H9 (cell line): ENCODE data around the gene KRT40. TPM values are rescaled to one million over a fixed set of nuclear protein-coding genes. Genes with fewer than 3 reads are reported as not detected.

Experiments
- DNase-seq: peaks from one replicate; pipeline ENCODE4 v3.0.0-alpha.2; 2017
- H2AFZ ChIP-seq: one replicate; pipeline ENCODE4 v1.6.1; 2013; ENCODE audit warnings: mild to moderate bottlenecking, low read length, control low read depth, moderate library complexity
- H2AK5ac ChIP-seq: 2 replicates; pipeline ENCODE4 v1.6.1; 2013; ENCODE audit warnings: low read length, control low read depth, mixed read lengths; ENCODE audit not compliant: insufficient read length
- H2BK120ac ChIP-seq: one replicate; pipeline ENCODE4 v1.6.1; 2013; ENCODE audit warnings: low read depth, mild to moderate bottlenecking, low read length, control low read depth, inconsistent platforms; ENCODE audit not compliant: poor library complexity, severe bottlenecking
- H2BK12ac ChIP-seq: 2 replicates; pipeline ENCODE4 v1.6.1; 2013; ENCODE audit warnings: low read length, control low read depth, mixed read lengths, low read depth; ENCODE audit not compliant: insufficient read length
- H2BK15ac ChIP-seq: 2 replicates; pipeline ENCODE4 v1.6.1; 2013; ENCODE audit warnings: low read depth, low read length, control low read depth
- H2BK20ac ChIP-seq: one replicate; pipeline ENCODE4 v1.6.1; 2013; ENCODE audit warnings: low read depth, mild to moderate bottlenecking, low read length, control low read depth, inconsistent platforms; ENCODE audit not compliant: poor library complexity, severe bottlenecking
- H2BK5ac ChIP-seq: 2 replicates; pipeline ENCODE4 v1.6.1; 2013; ENCODE audit warnings: low read length, control low read depth, mixed read lengths; ENCODE audit not compliant: insufficient read length
- H3K14ac ChIP-seq: 2 replicates; pipeline ENCODE4 v1.6.1; 2013; ENCODE audit warnings: low read length, control low read depth; ENCODE audit not compliant: insufficient read depth
- H3K18ac ChIP-seq: 2 replicates; pipeline ENCODE4 v1.6.1; 2013; ENCODE audit warnings: low read depth, mild to moderate bottlenecking, mixed read lengths, low read length, control low read depth; ENCODE audit not compliant: insufficient read length
- H3K23ac ChIP-seq: 2 replicates; pipeline ENCODE4 v1.6.1; 2013; ENCODE audit warnings: low read length, control low read depth, mixed read lengths, low read depth; ENCODE audit not compliant: insufficient read length
- H3K23me2 ChIP-seq: 2 replicates; pipeline ENCODE4 v1.6.1; 2013; ENCODE audit warnings: low read depth, mild to moderate bottlenecking, mixed read lengths, low read length, control low read depth; ENCODE audit not compliant: insufficient read length, poor library complexity, severe bottlenecking
- H3K27ac ChIP-seq: 2 replicates; pipeline ENCODE4 v1.5.1; 2013; ENCODE audit warnings: low read length, control low read depth, mixed read lengths, low read depth; ENCODE audit not compliant: insufficient read length
- H3K27me3 ChIP-seq: 2 replicates; pipeline ENCODE4 v1.6.1; 2013; ENCODE audit warnings: low read length, control low read depth, inconsistent platforms; ENCODE audit not compliant: insufficient read depth
- H3K4ac ChIP-seq: 2 replicates; pipeline ENCODE4 v1.6.1; 2013; ENCODE audit warnings: low read depth, mild to moderate bottlenecking, control low read depth, inconsistent platforms, low read length, moderate library complexity
- H3K4me1 ChIP-seq: 2 replicates; pipeline ENCODE4 v1.6.1; 2013; ENCODE audit warnings: low read length, control low read depth, inconsistent platforms; ENCODE audit not compliant: insufficient read depth
- H3K4me2 ChIP-seq: 2 replicates; pipeline ENCODE4 v1.6.1; 2013; ENCODE audit warnings: low read length, control low read depth, mixed read lengths; ENCODE audit not compliant: insufficient read length, insufficient read depth
- H3K56ac ChIP-seq: 2 replicates; pipeline ENCODE4 v1.6.1; 2013; ENCODE audit warnings: low read depth, mild to moderate bottlenecking, mixed read lengths, low read length, control low read depth; ENCODE audit not compliant: insufficient read length
- H3K79me1 ChIP-seq: 2 replicates; pipeline ENCODE4 v1.6.1; 2013; ENCODE audit warnings: low read depth, mild to moderate bottlenecking, moderate library complexity, low read length, control low read depth, inconsistent platforms; ENCODE audit not compliant: insufficient read depth, poor library complexity, severe bottlenecking
- H3K79me2 ChIP-seq: 2 replicates; pipeline ENCODE4 v1.6.1; 2013; ENCODE audit warnings: low read length, control low read depth, inconsistent platforms; ENCODE audit not compliant: insufficient read depth
- H3K9ac ChIP-seq: 2 replicates; pipeline ENCODE4 v1.6.1; 2013; ENCODE audit warnings: low read length, control low read depth, mixed read lengths; ENCODE audit not compliant: insufficient read length; ENCODE audit errors: extremely low read depth
- H3K9me3 ChIP-seq: one replicate; pipeline ENCODE4 v1.6.1; 2013; ENCODE audit warnings: low read depth, low read length, inconsistent platforms; ENCODE audit not compliant: control insufficient read depth
- H3T11ph ChIP-seq: one replicate; pipeline ENCODE4 v1.6.1; 2013; ENCODE audit warnings: mild to moderate bottlenecking, low read length, control low read depth, inconsistent platforms
- H4K20me1 ChIP-seq: one replicate; pipeline ENCODE4 v1.6.1; 2013; ENCODE audit not compliant: control insufficient read depth, insufficient read length, insufficient read depth
- H4K5ac ChIP-seq: 2 replicates; pipeline ENCODE4 v1.6.1; 2013; ENCODE audit warnings: low read depth, mild to moderate bottlenecking, mixed read lengths, low read length, control low read depth; ENCODE audit not compliant: insufficient read length
- H4K8ac ChIP-seq: replicated peaks from 2 replicates; pipeline ENCODE4 v1.6.1; 2013; ENCODE audit warnings: low read length, control low read depth, mixed read lengths, low read depth; ENCODE audit not compliant: insufficient read length
- H4K91ac ChIP-seq: 2 replicates; pipeline ENCODE4 v1.6.1; 2013; ENCODE audit warnings: low read depth, mild to moderate bottlenecking, moderate library complexity, mixed read lengths, low read length, control low read depth; ENCODE audit not compliant: insufficient read length
- H3K27ac Mint-ChIP-seq, 3 experiments: 2 replicates in 2 of 3; 3 replicates in 1 of 3; pipeline ENCODE4 v1.8.0; 2020 to 2021; ENCODE audit warnings: mixed read lengths in 3 of 3, mild to moderate bottlenecking in 1 of 3, moderate library complexity in 1 of 3
- H3K27me3 Mint-ChIP-seq: 2 replicates; pipeline ENCODE4 v1.8.0; 2021; ENCODE audit warnings: low read depth, mild to moderate bottlenecking, moderate library complexity, mixed read lengths
- H3K36me3 Mint-ChIP-seq, 3 experiments: 2 replicates in 2 of 3; 3 replicates in 1 of 3; pipeline ENCODE4 v1.8.0; 2020 to 2021; ENCODE audit warnings: low read depth in 3 of 3, mixed read lengths in 3 of 3; ENCODE audit not compliant: insufficient read depth in 1 of 3
- H3K4me1 Mint-ChIP-seq, 2 experiments: 2 replicates each; pipeline ENCODE4 v1.8.0; 2020; ENCODE audit warnings: mixed read lengths in 2 of 2
- H3K4me3 Mint-ChIP-seq, 2 experiments: 2 replicates in 1 of 2; 3 replicates in 1 of 2; pipeline ENCODE4 v1.8.0; 2020 to 2021; ENCODE audit warnings: mild to moderate bottlenecking in 2 of 2, mixed read lengths in 2 of 2, moderate library complexity in 1 of 2
- H3K9me3 Mint-ChIP-seq, 2 experiments: 2 replicates in 1 of 2; 3 replicates in 1 of 2; pipeline ENCODE4 v1.8.0; 2020; ENCODE audit warnings: mild to moderate bottlenecking in 2 of 2, mixed read lengths in 2 of 2, moderate library complexity in 1 of 2
- WGBS: extraction: QIAGEN DNeasy Blood & Tissue Kit; methylation state at CpG from one replicate; pipeline ENCODE4 v1.1.7; 2013; ENCODE audit warnings: missing lambda C conversion rate, low lambda C conversion rate, mixed read lengths; ENCODE audit not compliant: insufficient read length; ENCODE audit errors: extremely low coverage; 5-methylcytosine and 5-hydroxymethylcytosine counted together
- total RNA-seq: library from RNA; stranded (reverse); gene quantifications from 2 replicates; pipeline ENCODE4 v1.2.1, GENCODE V29; 2021
- TF ChIP-seq, protein P1 (sequence below): fragments of 200-600 bp; sonication (generic); conservative IDR thresholded peaks from 3 replicates; pipeline ENCODE4 v1.8.0; 2021; ENCODE audit warnings: antibody characterized with exemption, mild to moderate bottlenecking

The KRT40 gene
- total RNA-seq, 1 experiment from 2014 or later: not detected

DNA sequence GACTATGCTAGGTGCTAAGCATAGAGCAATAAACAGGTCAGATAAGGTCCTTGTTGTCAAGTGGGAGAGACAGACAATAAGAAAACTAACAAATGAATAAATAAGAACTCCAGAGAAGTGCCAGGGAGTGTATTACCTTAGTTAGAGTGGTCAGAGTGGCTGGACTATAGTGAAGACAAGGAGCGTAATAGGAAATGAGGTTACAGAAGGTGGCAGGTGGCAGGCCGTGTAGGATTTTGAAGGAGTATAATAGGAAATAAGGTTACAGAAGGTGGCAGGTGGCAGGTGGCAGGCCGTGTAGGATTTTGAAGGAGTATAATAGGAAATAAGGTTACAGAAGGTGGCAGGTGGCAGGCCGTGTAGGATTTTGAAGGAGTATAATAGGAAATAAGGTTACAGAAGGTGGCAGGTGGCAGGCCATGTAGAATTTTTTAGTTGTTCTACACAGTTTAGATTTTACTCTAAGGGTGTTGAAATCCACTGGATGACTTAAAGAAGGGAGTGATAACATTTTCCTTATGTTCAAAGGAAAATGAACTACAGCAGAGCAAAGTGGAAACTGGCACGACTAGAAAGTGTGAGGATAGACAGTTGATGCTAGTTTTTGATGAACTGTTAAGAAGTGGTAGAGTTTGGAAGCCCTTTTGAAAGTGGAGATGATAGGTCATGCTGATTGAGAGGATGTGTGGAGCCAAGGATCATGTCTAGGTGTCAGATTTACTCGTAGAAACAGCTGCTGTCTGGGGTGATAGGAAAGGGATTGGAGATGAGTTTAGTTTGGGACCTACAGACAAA, 28.4 kb upstream of the KRT40 start:
- no peak for DNase-seq
- Mint-ChIP-seq H3K36me3 (no peaks in the 10 kb centered on the region), H3K9me3 (no peaks in the 10 kb centered on the region), H3K27ac (no peak overlapping the region), H3K4me1 (peaks cover 17 to 19% of the 10 kb centered on the region in 2 experiments), H3K27me3 (no peaks in the 10 kb centered on the region), H3K4me3 (no peak overlapping the region)
- Histone ChIP-seq H3K18ac (no peak overlapping the region), H2BK5ac (no peak overlapping the region), H2BK12ac (no peak overlapping the region), H3K23ac (no peak overlapping the region), H4K5ac (no peak overlapping the region), H3K14ac (no peak overlapping the region), H2AFZ (no peak overlapping the region), H4K91ac (no peak overlapping the region), H3T11ph (no peak overlapping the region), H4K8ac (no peak overlapping the region), H3K4me1 (no peaks in the 10 kb centered on the region; the same call in 1 of the 2 replicates), H2AK5ac (no peak overlapping the region), H2BK120ac (no peak overlapping the region), H3K79me1 (no peaks in the 10 kb centered on the region), H3K9me3 (no peaks in the 10 kb centered on the region), H3K79me2 (no peaks in the 10 kb centered on the region), H3K4ac (no peak overlapping the region), H3K23me2 (no peaks in the 10 kb centered on the region), H3K27me3 (no peaks in the 10 kb centered on the region), H3K56ac (no peak overlapping the region), H2BK20ac (no peak overlapping the region), H3K27ac (no peak overlapping the region), H3K9ac (no peak overlapping the region), H4K20me1 (no peaks in the 10 kb centered on the region), H2BK15ac (no peak overlapping the region), H3K4me2 (no peak overlapping the region)
- TF ChIP-seq, protein P1, sequence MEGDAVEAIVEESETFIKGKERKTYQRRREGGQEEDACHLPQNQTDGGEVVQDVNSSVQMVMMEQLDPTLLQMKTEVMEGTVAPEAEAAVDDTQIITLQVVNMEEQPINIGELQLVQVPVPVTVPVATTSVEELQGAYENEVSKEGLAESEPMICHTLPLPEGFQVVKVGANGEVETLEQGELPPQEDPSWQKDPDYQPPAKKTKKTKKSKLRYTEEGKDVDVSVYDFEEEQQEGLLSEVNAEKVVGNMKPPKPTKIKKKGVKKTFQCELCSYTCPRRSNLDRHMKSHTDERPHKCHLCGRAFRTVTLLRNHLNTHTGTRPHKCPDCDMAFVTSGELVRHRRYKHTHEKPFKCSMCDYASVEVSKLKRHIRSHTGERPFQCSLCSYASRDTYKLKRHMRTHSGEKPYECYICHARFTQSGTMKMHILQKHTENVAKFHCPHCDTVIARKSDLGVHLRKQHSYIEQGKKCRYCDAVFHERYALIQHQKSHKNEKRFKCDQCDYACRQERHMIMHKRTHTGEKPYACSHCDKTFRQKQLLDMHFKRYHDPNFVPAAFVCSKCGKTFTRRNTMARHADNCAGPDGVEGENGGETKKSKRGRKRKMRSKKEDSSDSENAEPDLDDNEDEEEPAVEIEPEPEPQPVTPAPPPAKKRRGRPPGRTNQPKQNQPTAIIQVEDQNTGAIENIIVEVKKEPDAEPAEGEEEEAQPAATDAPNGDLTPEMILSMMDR: no peak
- WGBS: no CpG with 5 or more reads among the region's 6 CpGs
